Duodenal mucosa (tissue), 2 donors: ENCODE results near the gene CFAP410.
"Not testable (repeated sequence)": the region's sequence is repeated elsewhere in the genome, so short reads cannot be mapped to it uniquely, and the experiment has no call there.

Experiments
- H3K27ac ChIP-seq: one replicate; pipeline ENCODE4 v1.7.0; 2013; ENCODE audit warnings: low read depth, low read length
- H3K27me3 ChIP-seq, 2 donors: one replicate each; pipeline ENCODE4 v1.7.0; 2013; ENCODE audit warnings: low read length in 2 of 2, control low read depth in 1 of 2; ENCODE audit not compliant: insufficient read depth in 2 of 2, control insufficient read depth in 1 of 2
- H3K36me3 ChIP-seq, 2 donors: one replicate each; pipeline ENCODE4 v1.7.0; 2013; ENCODE audit warnings: low read length in 2 of 2, control low read depth in 1 of 2; ENCODE audit not compliant: insufficient read depth in 2 of 2, control insufficient read depth in 1 of 2
- H3K4me1 ChIP-seq, 2 donors: one replicate each; pipeline ENCODE4 v1.7.0; 2013; ENCODE audit warnings: low read length in 2 of 2, control low read depth in 1 of 2; ENCODE audit not compliant: insufficient read depth in 2 of 2, control insufficient read depth in 1 of 2
- H3K4me3 ChIP-seq, 2 donors: one replicate each; pipeline ENCODE4 v1.7.0; 2013; ENCODE audit warnings: low read length in 2 of 2, low read depth in 1 of 2
- H3K9ac ChIP-seq, 2 donors: one replicate each; pipeline ENCODE4 v1.7.0; 2013; ENCODE audit warnings: low read length in 2 of 2, low read depth in 1 of 2
- H3K9me3 ChIP-seq, 2 donors: one replicate each; pipeline ENCODE4 v1.7.0; 2013; ENCODE audit warnings: low read length in 2 of 2, control low read depth in 1 of 2; ENCODE audit not compliant: control insufficient read depth in 1 of 2

CFAP410 gene

DNA sequence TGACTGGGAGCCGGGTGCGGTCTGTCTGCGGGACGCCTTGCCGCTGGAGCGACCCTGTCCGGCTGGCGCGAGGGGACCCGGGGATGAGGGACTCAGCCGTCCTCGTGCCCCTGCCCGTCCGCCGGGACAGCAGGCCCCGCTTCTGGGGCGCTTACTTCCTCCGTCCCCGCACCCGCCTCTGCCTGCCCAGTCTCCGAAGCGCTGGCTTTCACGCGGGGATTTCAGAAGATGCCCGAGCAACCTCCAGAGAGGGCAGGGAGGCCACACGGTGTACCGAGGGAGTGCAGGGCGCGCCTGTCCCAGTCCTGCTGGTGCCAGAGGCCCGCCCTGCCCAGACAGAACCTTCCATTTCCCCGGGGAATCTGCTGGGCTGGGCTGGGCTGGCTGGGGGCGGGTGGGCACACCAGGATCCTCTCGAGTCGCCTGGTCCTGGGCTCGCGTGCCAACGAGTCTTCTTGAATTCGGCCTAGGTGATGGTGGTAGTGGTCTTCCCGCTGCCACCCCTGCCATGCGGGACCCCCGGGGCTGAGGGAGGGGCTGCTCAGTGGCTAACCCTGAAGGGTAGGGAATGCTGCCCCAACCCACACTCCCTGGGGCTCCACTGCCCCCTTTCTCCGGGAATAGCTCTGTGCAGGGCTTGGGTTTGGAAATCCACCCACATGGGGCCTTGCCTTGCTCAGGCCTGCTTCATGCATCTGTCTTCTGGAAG lies 11.7 kb upstream of the CFAP410 start:
- Histone ChIP-seq H3K9ac (no peak overlapping the region), H3K4me3 (no peak overlapping the region), H3K27me3 (peaks cover 21 to 25% of the 10 kb centered on the region in 2 donors), H3K9me3 (no peaks in the 10 kb centered on the region), H3K36me3 (no peaks in the 10 kb centered on the region), H3K27ac (no peak overlapping the region), H3K4me1 (peaks cover 0 to 27% of the 10 kb centered on the region in 2 donors)

DNA sequence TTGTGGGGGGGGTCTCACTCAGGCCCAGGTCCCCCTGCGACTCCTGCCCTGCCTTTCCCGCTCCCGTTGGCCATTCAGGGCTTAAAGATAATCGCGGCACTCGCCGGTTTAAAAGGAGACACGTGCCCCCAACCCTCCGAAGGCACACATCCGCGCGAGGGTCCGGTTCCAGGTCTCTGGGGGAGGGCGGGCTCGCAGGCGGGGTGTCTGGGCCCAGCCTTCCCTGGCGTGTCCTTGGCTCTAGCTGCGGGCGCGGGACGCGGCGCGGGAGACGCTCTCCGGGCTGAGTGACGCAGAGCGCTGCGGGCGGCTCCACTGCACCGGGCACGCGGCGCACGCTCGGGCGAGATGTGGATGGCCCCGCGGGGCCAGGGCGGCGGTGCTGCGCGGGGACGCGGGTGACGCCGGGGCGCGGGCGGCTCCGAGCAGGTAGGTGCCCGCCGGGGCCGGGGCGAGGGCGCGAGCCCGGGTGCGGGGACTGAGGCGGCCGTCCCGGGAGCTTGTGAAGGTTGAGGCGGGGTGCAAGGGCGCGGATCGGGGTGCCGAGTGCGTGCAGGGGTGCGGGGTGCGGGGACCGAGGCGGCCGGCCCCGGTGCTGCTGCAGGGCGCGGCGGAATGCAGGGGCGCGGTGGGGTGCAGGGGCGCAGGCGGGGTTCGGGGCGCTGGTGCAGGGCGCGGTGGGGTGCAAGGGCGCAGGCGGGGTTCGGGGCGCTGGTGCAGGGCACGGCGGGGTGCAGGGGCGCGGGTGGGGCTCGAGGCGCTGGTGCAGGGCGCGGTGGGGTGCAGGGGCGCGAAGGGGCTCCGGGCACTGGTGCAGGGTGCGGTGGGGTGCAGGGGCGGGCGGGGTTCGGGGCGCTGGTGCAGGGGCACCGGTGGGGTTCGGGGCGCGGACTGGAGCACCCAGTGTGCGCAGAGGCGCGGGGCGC lies 10.9 kb upstream of the CFAP410 start:
- Histone ChIP-seq H3K9me3 (no peaks in the 10 kb centered on the region), H3K27ac (no peak overlapping the region), H3K27me3 (peaks cover 21 to 25% of the 10 kb centered on the region in 2 donors), H3K36me3 (no peaks in the 10 kb centered on the region), H3K9ac (no peak overlapping the region), H3K4me3 (no peak overlapping the region), H3K4me1 (peaks cover 0 to 27% of the 10 kb centered on the region in 2 donors)

DNA sequence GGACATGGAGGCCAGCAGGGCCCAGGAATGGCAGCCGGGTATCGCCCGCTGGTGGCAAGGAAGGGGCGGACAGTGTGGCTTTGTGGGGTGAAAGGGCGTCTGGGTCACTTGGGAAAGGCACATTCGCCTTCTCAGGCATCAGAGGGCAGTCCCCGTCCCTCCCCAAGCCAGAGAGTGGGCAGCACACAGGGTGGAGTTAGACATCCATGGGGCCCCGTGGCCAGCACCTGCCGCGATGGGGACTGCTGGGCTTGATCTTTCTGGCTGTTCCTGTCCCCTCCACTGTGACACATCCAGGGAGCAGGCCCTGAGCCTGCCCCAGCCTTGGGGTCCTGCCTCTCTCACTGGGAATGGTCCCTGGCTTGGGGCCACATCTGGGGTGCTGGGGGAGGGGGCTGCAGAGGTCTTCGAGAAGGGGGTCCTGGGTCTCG lies 10.2 kb upstream of the CFAP410 start:
- Histone ChIP-seq H3K9me3 (no peaks in the 10 kb centered on the region), H3K4me3 (no peak overlapping the region), H3K27ac (no peak overlapping the region), H3K27me3 (peaks cover 21 to 25% of the 10 kb centered on the region in 2 donors), H3K9ac (no peak overlapping the region), H3K4me1 (peaks cover 0 to 23% of the 10 kb centered on the region in 2 donors), H3K36me3 (no peaks in the 10 kb centered on the region)

DNA sequence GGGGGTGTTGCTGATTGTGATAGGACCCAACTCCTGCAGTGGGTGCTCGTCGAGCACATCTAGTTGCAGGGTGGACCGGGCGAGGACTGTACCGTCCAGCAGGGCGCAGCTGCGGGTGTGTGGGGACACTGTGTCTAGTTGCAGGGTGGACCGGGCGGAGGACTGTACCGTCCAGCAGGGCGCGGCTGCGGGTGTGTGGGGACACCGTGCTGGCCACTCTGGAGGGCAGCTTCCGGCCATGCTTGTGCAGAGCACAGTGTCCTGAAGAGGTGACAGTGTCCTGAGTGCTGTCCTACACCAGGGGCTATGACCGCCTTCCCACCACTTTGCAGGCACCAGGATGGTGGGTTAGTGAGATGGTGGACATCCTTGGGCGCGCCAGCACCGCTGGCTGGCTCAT lies 9.7 kb upstream of the CFAP410 start:
- Histone ChIP-seq H3K4me3 (no peak overlapping the region), H3K4me1 (peaks cover 0 to 22% of the 10 kb centered on the region in 2 donors), H3K9me3 (no peaks in the 10 kb centered on the region), H3K36me3 (no peaks in the 10 kb centered on the region), H3K9ac (no peak overlapping the region), H3K27ac (no peak overlapping the region), H3K27me3 (peaks cover 21 to 25% of the 10 kb centered on the region in 2 donors)

DNA sequence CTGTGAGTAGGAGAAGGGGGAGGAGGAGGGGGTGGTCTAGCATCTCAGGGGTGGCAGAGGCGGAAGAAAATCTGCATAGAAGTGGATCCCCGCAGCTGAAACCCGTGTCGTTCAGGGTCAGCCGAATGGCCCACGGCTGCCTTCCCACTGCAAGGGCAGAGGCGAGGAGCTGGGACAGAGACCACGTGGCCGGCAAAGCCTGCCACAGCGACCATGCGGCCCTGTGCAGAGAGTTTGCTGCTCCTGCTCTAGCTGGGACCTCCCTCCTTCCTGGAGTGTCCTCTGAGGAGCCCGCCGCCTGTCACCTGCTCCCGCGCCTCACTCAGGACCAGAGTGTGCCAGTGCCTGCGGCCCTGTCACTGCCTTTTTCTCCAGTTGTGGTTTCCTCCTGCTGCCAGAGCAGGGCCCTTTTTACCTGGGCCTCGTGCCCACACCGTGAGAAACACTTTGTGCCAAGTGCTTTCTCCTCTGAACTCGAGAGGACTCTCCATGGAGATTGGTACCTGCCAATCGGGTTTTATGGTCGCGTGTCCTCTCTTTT lies 8.8 kb upstream of the CFAP410 start:
- peaks cover 21 to 25% of the 10 kb centered on the region in 2 donors for H3K27me3 ChIP-seq
- H3K36me3 ChIP-seq = no peaks in the 10 kb centered on the region
- no peak overlapping the region for H3K27ac ChIP-seq
- H3K4me3 ChIP-seq = no peak overlapping the region
- no peak overlapping the region for H3K9ac ChIP-seq
- peaks cover 0 to 18% of the 10 kb centered on the region in 2 donors for H3K4me1 ChIP-seq
- H3K9me3 ChIP-seq = no peaks in the 10 kb centered on the region

DNA sequence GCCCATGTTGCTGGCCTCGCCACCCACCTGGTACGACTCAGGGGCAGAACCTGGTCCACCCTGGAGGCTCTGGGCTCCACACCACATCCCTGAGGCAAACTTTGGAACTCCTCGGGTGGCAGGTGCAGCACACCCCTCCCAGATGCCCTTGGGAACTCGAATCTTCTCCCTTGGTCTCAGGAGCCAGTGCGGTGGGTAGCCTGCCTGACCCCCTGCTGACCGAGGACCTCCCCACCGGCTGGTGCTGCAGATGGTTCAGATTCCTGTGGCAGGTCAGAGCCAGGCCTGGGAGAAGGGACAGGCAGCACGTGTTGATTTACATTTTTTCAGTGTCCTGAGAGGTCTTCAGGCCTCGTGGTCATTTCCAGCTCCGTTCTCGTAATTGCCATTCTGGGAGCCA lies 6.3 kb upstream of the CFAP410 start:
- Histone ChIP-seq H3K9ac (no peak overlapping the region), H3K4me3 (no peak overlapping the region), H3K4me1 (no peaks in the 10 kb centered on the region), H3K9me3 (no peaks in the 10 kb centered on the region), H3K27ac (no peak overlapping the region), H3K27me3 (peaks cover 12 to 21% of the 10 kb centered on the region in 2 donors), H3K36me3 (no peaks in the 10 kb centered on the region)

DNA sequence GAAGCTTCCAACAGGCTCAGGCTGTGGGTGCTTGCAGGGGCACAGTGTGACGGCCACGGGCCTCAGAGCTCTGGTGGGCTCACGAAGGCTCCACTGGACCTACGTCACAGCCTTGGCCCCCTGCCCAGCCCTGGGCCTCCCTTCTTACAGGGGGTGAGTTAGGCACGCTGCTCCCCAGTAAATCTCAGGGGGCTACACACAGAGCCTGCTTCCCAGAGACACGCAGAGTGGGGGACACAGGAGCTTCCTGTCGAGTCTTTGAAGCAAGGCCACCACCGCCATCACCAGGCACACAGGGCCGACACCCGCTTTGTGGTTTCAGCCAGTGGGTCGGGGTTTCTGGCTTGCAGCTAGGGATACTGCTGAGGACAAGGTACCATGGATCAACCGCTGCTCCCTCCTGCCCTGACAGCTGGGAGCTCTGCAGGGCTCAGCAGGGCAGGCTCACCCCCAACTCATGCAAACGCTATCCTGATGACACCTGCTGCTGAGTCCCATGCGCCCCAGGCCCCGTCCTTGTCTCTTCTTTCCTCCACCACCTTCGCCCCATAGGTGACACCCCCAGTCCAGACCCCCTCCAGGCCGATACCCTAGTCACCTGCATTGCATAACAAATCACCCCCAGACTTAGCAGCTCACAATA lies 5.5 kb upstream of the CFAP410 start:
- Histone ChIP-seq H3K4me3 (no peak overlapping the region), H3K9me3 (no peaks in the 10 kb centered on the region), H3K4me1 (peaks cover 7% of the 10 kb centered on the region in 2 donors), H3K27me3 (peaks cover 12 to 19% of the 10 kb centered on the region in 2 donors), H3K9ac (no peak overlapping the region), H3K36me3 (no peaks in the 10 kb centered on the region), H3K27ac (no peak overlapping the region)

DNA sequence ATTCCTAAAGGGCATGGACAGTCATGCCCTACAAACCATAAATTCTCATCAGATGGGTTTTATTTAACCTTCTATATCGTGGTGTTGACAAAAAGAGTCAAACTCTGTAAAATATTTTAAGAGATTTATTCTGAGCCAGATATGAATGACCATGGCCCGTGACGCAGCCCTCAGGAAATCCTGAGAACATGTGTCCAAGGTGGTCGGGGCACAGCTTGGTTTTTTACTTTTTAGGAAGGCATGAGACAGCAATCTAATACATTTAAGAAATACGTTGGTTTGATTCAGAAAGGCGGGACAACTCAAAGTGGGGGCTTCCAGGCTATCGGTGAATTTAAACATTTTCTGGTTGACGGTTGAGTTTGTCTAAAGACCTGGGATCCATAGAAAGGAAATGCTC lies 3.8 kb upstream of the CFAP410 start:
- not testable (repeated sequence) for H3K36me3 ChIP-seq, H3K9ac ChIP-seq, H3K4me3 ChIP-seq, H3K27me3 ChIP-seq, H3K27ac ChIP-seq, H3K9me3 ChIP-seq
- H3K4me1 ChIP-seq = peaks cover 10 to 13% of the 10 kb centered on the region in 2 donors

DNA sequence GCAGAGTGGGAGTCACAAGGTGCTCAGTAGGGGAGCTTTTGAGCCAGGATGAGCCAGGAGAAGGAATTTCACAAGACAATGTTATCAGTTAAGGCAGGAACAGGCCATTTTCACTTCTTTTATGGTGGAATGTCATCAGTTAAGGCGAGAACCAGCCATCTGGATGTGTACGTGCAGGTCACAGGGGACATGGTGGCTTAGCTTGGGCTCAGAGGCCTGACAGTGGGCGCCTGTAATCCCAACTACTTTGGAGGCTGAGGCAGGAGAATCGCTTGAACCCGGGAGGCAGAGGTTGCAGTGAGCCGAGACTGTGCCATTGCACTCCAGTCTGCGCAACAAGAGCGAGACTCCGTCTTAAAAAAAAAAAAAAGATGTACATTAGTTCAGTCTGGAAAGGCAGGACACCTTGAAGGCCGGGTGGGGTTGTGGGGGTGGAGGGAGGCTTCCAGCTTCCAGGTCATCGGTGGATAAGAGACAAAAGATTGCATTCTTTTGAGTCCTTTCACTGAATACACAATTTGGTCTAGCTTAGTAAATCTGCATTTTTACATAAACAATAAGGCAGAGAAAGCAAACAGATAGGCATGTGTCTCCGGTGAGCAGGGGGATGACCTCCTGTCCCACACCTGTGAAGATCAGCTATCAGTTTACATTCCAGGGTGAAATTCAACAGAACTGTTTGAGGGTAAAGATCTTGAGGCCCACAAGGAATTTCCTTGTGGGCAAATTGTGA lies 2.7 kb upstream of the CFAP410 start:
- H3K4me1 ChIP-seq = peaks cover 14% of the 10 kb centered on the region in 2 donors
- not testable (repeated sequence) for H3K27ac ChIP-seq, H3K9ac ChIP-seq, H3K27me3 ChIP-seq, H3K4me3 ChIP-seq, H3K9me3 ChIP-seq, H3K36me3 ChIP-seq
